Adrenal gland (tissue), 12 donors: Measurements from ENCODE around the gene COL8A1. TPM values are rescaled to one million over a fixed set of nuclear protein-coding genes. Genes with fewer than 3 reads are reported as not detected.

Experiments
- DNase-seq, 7 donors: peaks; one replicate each; pipeline ENCODE4 v3.0.0-alpha.2; 2019 to 2020
- H3K27ac ChIP-seq, 5 donors: fragments of 200-600 bp; sonication (generic) in 4 of 5; 1 replicate in 3 of 5; 2 replicates in 2 of 5; pipeline versions ENCODE4 v1.5.1 to v1.8.0; 2016 to 2020; ENCODE audit warnings: mild to moderate bottlenecking in 1 of 5
- H3K27me3 ChIP-seq: fragments of 200-600 bp; 2 replicates; pipeline ENCODE4 v1.8.0; 2021
- H3K36me3 ChIP-seq, 2 donors: fragments of 200-600 bp; replicated peaks in 1 of 2; 1 replicate in 1 of 2; 2 replicates in 1 of 2; pipeline versions ENCODE4 v1.5.1 to v1.8.0; 2018 to 2022
- H3K4me1 ChIP-seq, 2 donors: fragments of 200-600 bp; replicated peaks in 1 of 2; 1 replicate in 1 of 2; 2 replicates in 1 of 2; pipeline versions ENCODE4 v1.5.1 to v1.8.0; 2018 to 2021
- H3K4me3 ChIP-seq, 4 donors: fragments of 200-600 bp; sonication (generic) in 3 of 4; one replicate each; pipeline ENCODE4 v1.5.1; 2016 to 2018
- H3K9me3 ChIP-seq, 3 donors: fragments of 200-600 bp; sonication (generic) in 1 of 3; replicated peaks in 1 of 3; 1 replicate in 2 of 3; 2 replicates in 1 of 3; pipeline versions ENCODE4 v1.5.1 to v1.8.0; 2016 to 2021
- CTCF ChIP-seq, 6 experiments: fragments of 450-650 bp in 4 of 6; fragments of 200-600 bp in 2 of 6; sonication (generic) in 1 of 6; IDR thresholded peaks; 1 replicate in 5 of 6; 2 replicates in 1 of 6; pipeline versions ENCODE4 v1.5.1 to v1.8.0; 2016 to 2021; ENCODE audit warnings: antibody characterized with exemption in 6 of 6, mild to moderate bottlenecking in 2 of 6, moderate library complexity in 1 of 6
- POLR2A ChIP-seq, 2 donors: fragments of 450-650 bp; IDR thresholded peaks; one replicate each; pipeline ENCODE4 v1.6.1; 2017; ENCODE audit warnings: antibody characterized with exemption in 2 of 2, mild to moderate bottlenecking in 2 of 2, moderate library complexity in 1 of 2
- WGBS, 4 donors: extraction: QIAGEN DNeasy Blood & Tissue Kit in 2 of 4; methylation state at CpG; one replicate each; pipeline versions ENCODE4 v1.1.5 to v1.1.7; 2013 to 2017; 5-methylcytosine and 5-hydroxymethylcytosine counted together
- intact Hi-C, 2 donors: fragments of 100-400 bp; cut with DNase I; formaldehyde crosslinking; loops; one replicate each; pipeline versions ENCODE4 v1.14.1 to v1.15.0; 2022 to 2023
- polyA plus RNA-seq, 3 donors: library from polyadenylated mRNA; stranded (reverse); fragments of 200-250 nt in 2 of 3; fragments of 350-450 nt in 1 of 3; fragmentation: Illumina TruSeq in 1 of 3; extraction: RNeasy Lipid Tissue Mini Kit (QIAGEN cat#74804) in 1 of 3; gene quantifications; one replicate each; pipeline ENCODE4 v1.2.3, GENCODE V29; 2013 to 2014
- total RNA-seq, 9 donors: library from RNA; depleted of rRNA in 4 of 9; stranded (reverse); fragments of >200 nt in 4 of 9; fragments of 120-200 nt in 1 of 9; fragmentation: NEBNext Ultra II Directional in 1 of 9; extraction: Animal tissue kit (Norgen Biotek cat#: 25700) in 1 of 9; gene quantifications; one replicate each; pipeline versions ENCODE4 v1.1.0 to v1.2.4, GENCODE V29; 2013 to 2023
- donor health status: healthy with polysubstance abuse.
- donor health status: Bipolar disorder and iron deficiency.
- donor health status: DM: yes; HTN: yes; CAD: no.
- donor health status: DM: no; HTN: no; CAD: no.
- donor health status: DM: no; HTN: no; CAD: no.
- donor health status: DM: yes; HTN: yes; CAD: no.

The COL8A1 gene
- total and polyA plus RNA-seq, 12 donors: 0.94 to 59.2 (median 15.9) TPM

GRCh38 chr3:99781761-99782160 is 143.4 kb downstream of the COL8A1 start:
- 72 to 86% (median 76%) methylated on average over 3 of the region's 3 CpGs for WGBS, 4 donors
- intact Hi-C loops: no loop called here
- no peak overlapping the region for H3K27ac ChIP-seq

GRCh38 chr3:99783011-99783573 is 144.7 kb downstream of the COL8A1 start:
- no peak for DNase-seq
- Histone ChIP-seq H3K4me3 (no peak overlapping the region), H3K9me3 (no peaks in the 10 kb centered on the region), H3K27me3 (no peaks in the 10 kb centered on the region), H3K4me1 (no peaks in the 10 kb centered on the region), H3K36me3 (no peaks in the 10 kb centered on the region), H3K27ac (no peak overlapping the region)
- TF ChIP-seq POLR2A (IDR thresholded peaks at IDR 0.05) (no peak), CTCF (IDR thresholded peaks at IDR 0.05) (no peak)
- intact Hi-C loops: no loop called here
- WGBS, 4 donors: 55 to 63% (median 60%) methylated on average over 5 of the region's 5 CpGs

More at GRCh38 chr3:99781761-99782160, 143.4 kb downstream of the COL8A1 start:
- no peak for TF ChIP-seq CTCF (IDR thresholded peaks at IDR 0.05)
- TF ChIP-seq POLR2A (IDR thresholded peaks at IDR 0.05): no peak
- Histone ChIP-seq H3K36me3 (no peaks in the 10 kb centered on the region), H3K4me3 (no peak overlapping the region), H3K4me1 (no peaks in the 10 kb centered on the region), H3K27me3 (no peaks in the 10 kb centered on the region), H3K9me3 (no peaks in the 10 kb centered on the region)
- no peak for DNase-seq

- peak; percentile 18 to 57 (median 24) for DNase-seq
- intact Hi-C loops: no loop called here
- no peaks in the 10 kb centered on the region for H3K36me3 ChIP-seq
- no peaks in the 10 kb centered on the region for H3K4me1 ChIP-seq
- WGBS, 4 donors: 19 to 31% (median 24%) methylated on average over 3 of the region's 3 CpGs
- no peak overlapping the region for H3K27ac ChIP-seq
- H3K4me3 ChIP-seq: no peak overlapping the region
- TF ChIP-seq POLR2A (IDR thresholded peaks at IDR 0.05): no peak
- TF ChIP-seq CTCF (IDR thresholded peaks at IDR 0.05): peak; percentile 36 to 59 (median 42)
- H3K9me3 ChIP-seq: no peaks in the 10 kb centered on the region
- no peaks in the 10 kb centered on the region for H3K27me3 ChIP-seq
Measured at GRCh38 chr3:99789011-99789721, 150.8 kb downstream of the COL8A1 start.

GRCh38 chr3:99794485-99794884 is 156.1 kb downstream of the COL8A1 start:
- WGBS, 4 donors: 90 to 97% (median 94%) methylated on average over 2 to 8 of the region's 8 CpGs
- no peaks in the 10 kb centered on the region for H3K9me3 ChIP-seq
- intact Hi-C loops: no loop called here

More at GRCh38 chr3:99794485-99794884, 156.1 kb downstream of the COL8A1 start:
- no peaks in the 10 kb centered on the region for H3K27me3 ChIP-seq
- H3K4me3 ChIP-seq: no peak overlapping the region
- TF ChIP-seq POLR2A (IDR thresholded peaks at IDR 0.05) (no peak), CTCF (IDR thresholded peaks at IDR 0.05) (no peak)
- H3K36me3 ChIP-seq: no peaks in the 10 kb centered on the region
- H3K4me1 ChIP-seq: no peaks in the 10 kb centered on the region
- no peak overlapping the region for H3K27ac ChIP-seq
- DNase-seq: no peak
